ENCODE results near the gene CDC27.

DNA sequence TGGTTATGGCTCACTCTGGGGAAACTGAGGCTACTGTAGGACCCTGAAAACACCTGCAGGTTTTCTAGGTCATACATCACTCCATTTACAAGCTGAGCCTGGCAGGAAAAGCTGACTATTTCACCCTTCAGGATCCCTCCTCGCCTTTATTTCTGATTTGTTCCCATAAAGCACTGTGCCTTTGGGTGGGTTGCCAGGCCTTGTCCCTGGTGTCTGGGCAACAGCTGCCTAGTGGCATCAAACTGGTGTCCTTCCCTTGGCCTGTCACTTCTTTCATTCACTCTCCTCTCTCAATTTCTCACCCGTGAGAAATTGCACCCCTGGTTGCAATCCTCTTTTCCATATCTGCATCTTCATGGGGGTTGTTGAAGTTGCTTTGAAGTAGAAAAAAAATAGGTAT, 21.7 kb upstream of the CDC27 start:
- TF ChIP-seq, protein P1, sequence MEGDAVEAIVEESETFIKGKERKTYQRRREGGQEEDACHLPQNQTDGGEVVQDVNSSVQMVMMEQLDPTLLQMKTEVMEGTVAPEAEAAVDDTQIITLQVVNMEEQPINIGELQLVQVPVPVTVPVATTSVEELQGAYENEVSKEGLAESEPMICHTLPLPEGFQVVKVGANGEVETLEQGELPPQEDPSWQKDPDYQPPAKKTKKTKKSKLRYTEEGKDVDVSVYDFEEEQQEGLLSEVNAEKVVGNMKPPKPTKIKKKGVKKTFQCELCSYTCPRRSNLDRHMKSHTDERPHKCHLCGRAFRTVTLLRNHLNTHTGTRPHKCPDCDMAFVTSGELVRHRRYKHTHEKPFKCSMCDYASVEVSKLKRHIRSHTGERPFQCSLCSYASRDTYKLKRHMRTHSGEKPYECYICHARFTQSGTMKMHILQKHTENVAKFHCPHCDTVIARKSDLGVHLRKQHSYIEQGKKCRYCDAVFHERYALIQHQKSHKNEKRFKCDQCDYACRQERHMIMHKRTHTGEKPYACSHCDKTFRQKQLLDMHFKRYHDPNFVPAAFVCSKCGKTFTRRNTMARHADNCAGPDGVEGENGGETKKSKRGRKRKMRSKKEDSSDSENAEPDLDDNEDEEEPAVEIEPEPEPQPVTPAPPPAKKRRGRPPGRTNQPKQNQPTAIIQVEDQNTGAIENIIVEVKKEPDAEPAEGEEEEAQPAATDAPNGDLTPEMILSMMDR (IDR thresholded peaks at IDR 0.05; ENCODE audit: insufficient read depth, low read length): no peak
- TF ChIP-seq, protein P2, sequence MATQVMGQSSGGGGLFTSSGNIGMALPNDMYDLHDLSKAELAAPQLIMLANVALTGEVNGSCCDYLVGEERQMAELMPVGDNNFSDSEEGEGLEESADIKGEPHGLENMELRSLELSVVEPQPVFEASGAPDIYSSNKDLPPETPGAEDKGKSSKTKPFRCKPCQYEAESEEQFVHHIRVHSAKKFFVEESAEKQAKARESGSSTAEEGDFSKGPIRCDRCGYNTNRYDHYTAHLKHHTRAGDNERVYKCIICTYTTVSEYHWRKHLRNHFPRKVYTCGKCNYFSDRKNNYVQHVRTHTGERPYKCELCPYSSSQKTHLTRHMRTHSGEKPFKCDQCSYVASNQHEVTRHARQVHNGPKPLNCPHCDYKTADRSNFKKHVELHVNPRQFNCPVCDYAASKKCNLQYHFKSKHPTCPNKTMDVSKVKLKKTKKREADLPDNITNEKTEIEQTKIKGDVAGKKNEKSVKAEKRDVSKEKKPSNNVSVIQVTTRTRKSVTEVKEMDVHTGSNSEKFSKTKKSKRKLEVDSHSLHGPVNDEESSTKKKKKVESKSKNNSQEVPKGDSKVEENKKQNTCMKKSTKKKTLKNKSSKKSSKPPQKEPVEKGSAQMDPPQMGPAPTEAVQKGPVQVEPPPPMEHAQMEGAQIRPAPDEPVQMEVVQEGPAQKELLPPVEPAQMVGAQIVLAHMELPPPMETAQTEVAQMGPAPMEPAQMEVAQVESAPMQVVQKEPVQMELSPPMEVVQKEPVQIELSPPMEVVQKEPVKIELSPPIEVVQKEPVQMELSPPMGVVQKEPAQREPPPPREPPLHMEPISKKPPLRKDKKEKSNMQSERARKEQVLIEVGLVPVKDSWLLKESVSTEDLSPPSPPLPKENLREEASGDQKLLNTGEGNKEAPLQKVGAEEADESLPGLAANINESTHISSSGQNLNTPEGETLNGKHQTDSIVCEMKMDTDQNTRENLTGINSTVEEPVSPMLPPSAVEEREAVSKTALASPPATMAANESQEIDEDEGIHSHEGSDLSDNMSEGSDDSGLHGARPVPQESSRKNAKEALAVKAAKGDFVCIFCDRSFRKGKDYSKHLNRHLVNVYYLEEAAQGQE (IDR thresholded peaks at IDR 0.05; ENCODE audit: insufficient replicate concordance, low read depth): no peak
- TF ChIP-seq POLR2AphosphoS5 (IDR thresholded peaks at IDR 0.05; ENCODE audit: low read depth) (no peak), GABPA (IDR thresholded peaks at IDR 0.05; ENCODE audit: low read depth) (no peak), SPI1 (IDR thresholded peaks at IDR 0.05; ENCODE audit: borderline replicate concordance, low read depth) (no peak)
